K562 (cell line): Measurements from ENCODE around the gene MBNL1. TPM values are rescaled to one million over a fixed set of nuclear protein-coding genes. Genes with fewer than 3 reads are reported as not detected.

ENCODE experiments used
- ATAC-seq: fragments of 200-7000 bp; cut with Tn5 transposase; 3 replicates; pipeline ENCODE4 v1.9.1; 2020; ENCODE audit warnings: moderate library complexity
- BruUV-seq: library from RNA; stranded (reverse); fragments of 400-500 nt; replicated peaks from 2 replicates; lab custom pipeline; 2021; lab: Mats Ljungman, UMichigan
- CTCF ChIA-PET: fragments of 300-600 bp; formaldehyde crosslinking; extraction: SDS; loops from one replicate; lab custom pipeline; 2021; ENCODE audit warnings: low intra/inter-chr PET ratio; lab: Yijun Ruan, JAX
- POLR2A ChIA-PET: fragments of 300-600, 350-650 bp; sonication (Branson Sonifier 250); formaldehyde crosslinking; extraction: SDS; loops from one replicate; lab custom pipeline; 2021; ENCODE audit warnings: antibody characterized with exemption, inconsistent platforms; lab: Yijun Ruan, JAX
- DNase-seq, 4 experiments: peaks; one replicate each; pipeline versions ENCODE4 v3.0.0 to v3.0.0-alpha.2; 2011 to 2018; ENCODE audit warnings: low spot score in 3 of 4, mixed read lengths in 3 of 4; ENCODE audit errors: extremely low read depth in 1 of 4
- FAIRE-seq: peaks from 2 replicates; lab custom pipeline; 2011; peaks lifted over from hg19 to GRCh38; lab: Jason Lieb, UNC
- H2AFZ ChIP-seq: 2 replicates; pipeline ENCODE4 v1.6.0; 2011; ENCODE audit warnings: low read depth, low read length, control low read depth, inconsistent platforms
- H3K27ac ChIP-seq: fragments of 200-600 bp; 3 replicates; pipeline ENCODE4 v1.8.0; 2011; ENCODE audit warnings: low read depth, mild to moderate bottlenecking, control low read depth, inconsistent platforms, low read length, moderate library complexity, mixed read lengths; ENCODE audit errors: extremely low read depth
- H3K27me3 ChIP-seq, 2 experiments: fragments of 300-600 bp in 1 of 2; 2 replicates in 1 of 2; 3 replicates in 1 of 2; pipeline versions ENCODE4 v1.6.0 to v1.8.0; 2011; ENCODE audit warnings: inconsistent platforms in 2 of 2, low read length in 2 of 2, mild to moderate bottlenecking in 1 of 2, mixed read lengths in 1 of 2, moderate library complexity in 1 of 2; ENCODE audit not compliant: control insufficient read depth in 2 of 2, insufficient read depth in 2 of 2
- H3K36me3 ChIP-seq: fragments of 300-600 bp; 3 replicates; pipeline ENCODE4 v1.8.0; 2011; ENCODE audit warnings: mild to moderate bottlenecking, low read length, inconsistent platforms; ENCODE audit not compliant: control insufficient read depth, insufficient read depth
- H3K4me1 ChIP-seq, 2 experiments: fragments of 200-600 bp in 1 of 2; replicated peaks in 1 of 2; 2 replicates in 1 of 2; 3 replicates in 1 of 2; pipeline versions ENCODE4 v1.5.1 to v1.8.0; 2011; ENCODE audit warnings: inconsistent platforms in 2 of 2, low read length in 2 of 2, mild to moderate bottlenecking in 1 of 2, mixed read lengths in 1 of 2, moderate library complexity in 1 of 2; ENCODE audit not compliant: control insufficient read depth in 2 of 2, insufficient read depth in 2 of 2
- H3K4me2 ChIP-seq: 2 replicates; pipeline ENCODE4 v1.6.1; 2011; ENCODE audit warnings: low read length, control low read depth, inconsistent platforms, mixed read lengths; ENCODE audit not compliant: insufficient read depth
- H3K4me3 ChIP-seq: fragments of 200-600 bp; sonication (generic), shearing (Covaris generic); 2 replicates; pipeline ENCODE4 v1.5.1; 2016; ENCODE audit warnings: control low read depth, inconsistent platforms
- H3K79me2 ChIP-seq: fragments of 200-600 bp; 3 replicates; pipeline ENCODE4 v1.8.0; 2011; ENCODE audit warnings: low read length, inconsistent platforms; ENCODE audit not compliant: control insufficient read depth, insufficient read depth
- H3K9ac ChIP-seq, 2 experiments: 2 replicates each; pipeline versions ENCODE4 v1.6.0 to v1.6.1; 2011; ENCODE audit warnings: low read depth in 2 of 2, low read length in 2 of 2, control low read depth in 1 of 2, inconsistent platforms in 1 of 2, mild to moderate bottlenecking in 1 of 2, mixed read lengths in 1 of 2; ENCODE audit not compliant: insufficient read depth in 1 of 2
- H3K9me1 ChIP-seq: one replicate; pipeline ENCODE4 v1.6.0; 2011; ENCODE audit warnings: inconsistent platforms, mild to moderate bottlenecking, low read length, moderate library complexity; ENCODE audit not compliant: control insufficient read depth, insufficient read depth
- H3K9me3 ChIP-seq: replicated peaks from 2 replicates; pipeline ENCODE4 v1.5.1; 2011; ENCODE audit warnings: low read depth, low read length, inconsistent platforms; ENCODE audit not compliant: control insufficient read depth, insufficient read depth
- H4K20me1 ChIP-seq: replicated peaks from 2 replicates; pipeline ENCODE4 v1.6.1; 2011; ENCODE audit warnings: low read length, inconsistent platforms, mixed read lengths; ENCODE audit not compliant: control insufficient read depth, insufficient read depth
- CBX5 ChIP-seq: IDR thresholded peaks from 2 replicates; pipeline ENCODE4 v1.6.1; 2014; ENCODE audit warnings: low read depth, borderline replicate concordance
- RBM22 ChIP-seq: fragments of 200-400 bp; formaldehyde crosslinking; IDR thresholded peaks from 2 replicates; pipeline ENCODE4 v1.6.1; 2018; ENCODE audit warnings: low read length, low read depth; ENCODE audit not compliant: poor library complexity, severe bottlenecking
- in situ Hi-C: fragments of 300-500 bp; cut with MboI; formaldehyde crosslinking; loops from 4 replicates; pipeline ENCODE4 v1.15.0; 2018; ENCODE audit warnings: inconsistent platforms, mixed read lengths
- intact Hi-C: fragments of 100-400 bp; cut with micrococcal nuclease; formaldehyde crosslinking; loops from 2 replicates; pipeline ENCODE4 v1.14.2; 2022
- polyA plus RNA-seq, 8 experiments: library from polyadenylated mRNA; depleted of rRNA in 4 of 8; stranded (reverse) in 5 of 8; unstranded in 3 of 8; fragments of >200 nt; fragmentation: Nextera tagmentation in 2 of 8; fragmentation: Illumina TruSeq in 1 of 8; extraction: Ambion mirVana in 2 of 8; extraction: Trizol in 1 of 8; gene quantifications; 2 replicates each; pipeline versions ENCODE4 v1.2.1 to v1.2.3, GENCODE V29; 2011 to 2014; ENCODE audit warnings: inconsistent platforms in 1 of 8, missing spikeins in 1 of 8
- total RNA-seq, 7 experiments: library from RNA; depleted of rRNA in 6 of 7; stranded (reverse); fragments of >200 nt in 6 of 7; fragmentation: Illumina TruSeq in 2 of 7; extraction: Trizol in 2 of 7; gene quantifications; 2 replicates each; pipeline versions ENCODE4 v1.2.1 to v1.2.3, GENCODE V29; 2011 to 2021; ENCODE audit warnings: low replicate concordance in 1 of 7
- TF ChIP-seq, protein P1 (sequence below), 2 experiments: fragments of 450-650 bp in 1 of 2; IDR thresholded peaks; 2 replicates each; pipeline ENCODE4 v1.6.1; 2011 to 2017; ENCODE audit warnings: low read depth in 2 of 2, antibody characterized with exemption in 1 of 2, borderline replicate concordance in 1 of 2, low read length in 1 of 2, mild to moderate bottlenecking in 1 of 2, mixed read lengths in 1 of 2; ENCODE audit not compliant: control insufficient read depth in 1 of 2

The MBNL1 gene
- total and polyA plus RNA-seq, 9 of the 15 experiments (the other 6 are each of a cell fraction or from before 2014, with no cell fraction given): 70.3 to 243 (median 220) TPM

DNA sequence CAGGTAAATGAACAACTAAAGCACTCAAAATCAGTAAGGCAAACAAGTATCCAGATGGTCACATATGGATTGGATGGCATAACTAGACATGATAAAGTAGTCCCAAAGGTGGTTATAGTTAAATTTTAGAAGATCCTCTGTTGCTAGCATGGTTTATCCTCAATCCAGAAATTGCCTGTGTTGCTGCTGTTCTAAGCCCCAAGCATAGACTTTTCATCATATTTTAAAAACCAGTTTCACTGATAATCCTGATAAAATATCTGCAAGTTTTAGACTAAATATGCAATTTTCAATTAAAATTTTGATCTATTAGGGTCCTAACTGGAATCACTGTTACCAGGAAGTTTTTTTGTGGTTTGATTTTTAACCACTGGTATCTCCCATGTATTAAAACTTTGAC is 35.4 kb downstream of the MBNL1 start:
- Histone ChIP-seq H3K9ac (no peak overlapping the region), H3K9me1 (no peaks in the 10 kb centered on the region), H3K36me3 (peaks cover 97% of the 10 kb centered on the region), H3K4me3 (no peak overlapping the region), H4K20me1 (peaks cover 9% of the 10 kb centered on the region), H3K9me3 (no peaks in the 10 kb centered on the region), H3K27me3 (no peaks in the 10 kb centered on the region), H3K4me1 (peaks cover 0 to 19% of the 10 kb centered on the region in 2 experiments; a peak in 3 of 5 replicates), H3K79me2 (peaks cover 100% of the 10 kb centered on the region), H3K4me2 (no peak overlapping the region), H2AFZ (no peak overlapping the region), H3K27ac (no peak overlapping the region)
- ATAC-seq (no peak), FAIRE-seq (no peak), DNase-seq (no peak)
- TF ChIP-seq, protein P1, sequence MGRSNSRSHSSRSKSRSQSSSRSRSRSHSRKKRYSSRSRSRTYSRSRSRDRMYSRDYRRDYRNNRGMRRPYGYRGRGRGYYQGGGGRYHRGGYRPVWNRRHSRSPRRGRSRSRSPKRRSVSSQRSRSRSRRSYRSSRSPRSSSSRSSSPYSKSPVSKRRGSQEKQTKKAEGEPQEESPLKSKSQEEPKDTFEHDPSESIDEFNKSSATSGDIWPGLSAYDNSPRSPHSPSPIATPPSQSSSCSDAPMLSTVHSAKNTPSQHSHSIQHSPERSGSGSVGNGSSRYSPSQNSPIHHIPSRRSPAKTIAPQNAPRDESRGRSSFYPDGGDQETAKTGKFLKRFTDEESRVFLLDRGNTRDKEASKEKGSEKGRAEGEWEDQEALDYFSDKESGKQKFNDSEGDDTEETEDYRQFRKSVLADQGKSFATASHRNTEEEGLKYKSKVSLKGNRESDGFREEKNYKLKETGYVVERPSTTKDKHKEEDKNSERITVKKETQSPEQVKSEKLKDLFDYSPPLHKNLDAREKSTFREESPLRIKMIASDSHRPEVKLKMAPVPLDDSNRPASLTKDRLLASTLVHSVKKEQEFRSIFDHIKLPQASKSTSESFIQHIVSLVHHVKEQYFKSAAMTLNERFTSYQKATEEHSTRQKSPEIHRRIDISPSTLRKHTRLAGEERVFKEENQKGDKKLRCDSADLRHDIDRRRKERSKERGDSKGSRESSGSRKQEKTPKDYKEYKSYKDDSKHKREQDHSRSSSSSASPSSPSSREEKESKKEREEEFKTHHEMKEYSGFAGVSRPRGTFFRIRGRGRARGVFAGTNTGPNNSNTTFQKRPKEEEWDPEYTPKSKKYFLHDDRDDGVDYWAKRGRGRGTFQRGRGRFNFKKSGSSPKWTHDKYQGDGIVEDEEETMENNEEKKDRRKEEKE (IDR thresholded peaks at IDR 0.05; ENCODE audit: borderline replicate concordance in 1 of 2, control insufficient read depth in 1 of 2, low read depth in 2 of 2, low read length in 1 of 2): peak in 1 of 2 experiments; percentile 43; a peak in 1 of 4 replicates
- peak; percentile 51 for TF ChIP-seq RBM22
- TF ChIP-seq CBX5: no peak
- ChIA-PET POLR2A (interaction anchor here (2.6 to 3.2 kb wide), 2 partner anchors 8 to 14 kb away, joined by 9 to 11 read pairs; no protein-coding TSS in a partner anchor), CTCF (no interaction called here)
- BruUV-seq: no TSS peak
- intact Hi-C loops (no loop called here), in situ Hi-C loops (no loop called here)
